GM13976 (cell line): Measurements from ENCODE around the gene STRIP1.

Source experiments
- DNase-seq: peaks from one replicate; pipeline ENCODE4 v3.0.0; 2012; ENCODE audit warnings: low spot score
- in situ Hi-C: fragments of 300-500 bp; cut with MboI; formaldehyde crosslinking; loops from one replicate; pipeline ENCODE4 v1.12.0; 2022; ENCODE audit warnings: low sequenced_read_pairs, mixed read lengths, inconsistent platforms; ENCODE audit not compliant: unreplicated experiment
- TF ChIP-seq, protein P1 (sequence below): IDR thresholded peaks from 2 replicates; pipeline ENCODE4 v1.5.1; 2012; ENCODE audit warnings: borderline replicate concordance, mild to moderate bottlenecking; ENCODE audit not compliant: insufficient read depth; ENCODE audit errors: extremely low read depth, missing control alignments, control extremely low read depth

STRIP1 gene, protein sequence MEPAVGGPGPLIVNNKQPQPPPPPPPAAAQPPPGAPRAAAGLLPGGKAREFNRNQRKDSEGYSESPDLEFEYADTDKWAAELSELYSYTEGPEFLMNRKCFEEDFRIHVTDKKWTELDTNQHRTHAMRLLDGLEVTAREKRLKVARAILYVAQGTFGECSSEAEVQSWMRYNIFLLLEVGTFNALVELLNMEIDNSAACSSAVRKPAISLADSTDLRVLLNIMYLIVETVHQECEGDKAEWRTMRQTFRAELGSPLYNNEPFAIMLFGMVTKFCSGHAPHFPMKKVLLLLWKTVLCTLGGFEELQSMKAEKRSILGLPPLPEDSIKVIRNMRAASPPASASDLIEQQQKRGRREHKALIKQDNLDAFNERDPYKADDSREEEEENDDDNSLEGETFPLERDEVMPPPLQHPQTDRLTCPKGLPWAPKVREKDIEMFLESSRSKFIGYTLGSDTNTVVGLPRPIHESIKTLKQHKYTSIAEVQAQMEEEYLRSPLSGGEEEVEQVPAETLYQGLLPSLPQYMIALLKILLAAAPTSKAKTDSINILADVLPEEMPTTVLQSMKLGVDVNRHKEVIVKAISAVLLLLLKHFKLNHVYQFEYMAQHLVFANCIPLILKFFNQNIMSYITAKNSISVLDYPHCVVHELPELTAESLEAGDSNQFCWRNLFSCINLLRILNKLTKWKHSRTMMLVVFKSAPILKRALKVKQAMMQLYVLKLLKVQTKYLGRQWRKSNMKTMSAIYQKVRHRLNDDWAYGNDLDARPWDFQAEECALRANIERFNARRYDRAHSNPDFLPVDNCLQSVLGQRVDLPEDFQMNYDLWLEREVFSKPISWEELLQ

DNA sequence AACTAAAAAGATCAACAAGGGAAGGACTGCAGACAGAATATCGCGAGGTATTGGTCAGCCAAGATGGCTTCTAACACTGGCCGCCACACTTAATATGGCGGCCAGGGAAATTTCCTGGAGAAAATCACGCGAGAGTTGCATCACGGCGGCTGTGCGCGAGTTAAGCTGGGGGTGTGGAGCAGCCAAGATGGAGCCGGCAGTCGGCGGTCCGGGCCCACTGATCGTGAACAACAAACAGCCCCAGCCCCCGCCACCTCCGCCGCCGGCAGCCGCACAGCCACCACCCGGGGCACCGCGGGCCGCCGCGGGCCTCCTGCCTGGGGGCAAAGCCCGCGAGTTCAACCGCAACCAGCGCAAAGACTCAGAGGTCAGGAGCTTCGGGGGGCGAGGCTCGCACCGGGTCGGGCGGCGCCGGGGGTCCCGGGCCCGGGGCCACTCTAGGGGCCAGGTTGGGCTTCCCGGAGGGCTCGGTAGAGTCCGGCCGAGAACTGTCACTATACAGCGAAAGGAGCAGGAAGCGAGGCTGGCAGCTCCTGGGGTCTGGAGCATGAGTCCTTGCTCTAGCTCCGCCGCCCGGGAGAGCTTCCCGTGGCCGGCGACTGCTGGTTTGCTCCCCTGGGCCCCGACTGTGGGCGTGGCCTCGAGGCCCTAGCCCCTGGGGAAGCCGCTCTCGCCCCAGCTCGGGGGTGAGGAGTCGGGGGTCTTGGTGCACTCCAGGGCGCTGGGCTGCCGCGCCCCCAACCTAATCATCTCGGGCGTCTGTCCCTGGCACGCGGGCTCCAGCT lies at the start of gene STRIP1:
STRIP1 (plus strand) TSS at position 174 of the 785 bp plus-strand sequence; CDS start at position 188, 14 bp downstream.
- in situ Hi-C loops: no loop called here
- peak; percentile 93 for DNase-seq
- TF ChIP-seq, protein P1, sequence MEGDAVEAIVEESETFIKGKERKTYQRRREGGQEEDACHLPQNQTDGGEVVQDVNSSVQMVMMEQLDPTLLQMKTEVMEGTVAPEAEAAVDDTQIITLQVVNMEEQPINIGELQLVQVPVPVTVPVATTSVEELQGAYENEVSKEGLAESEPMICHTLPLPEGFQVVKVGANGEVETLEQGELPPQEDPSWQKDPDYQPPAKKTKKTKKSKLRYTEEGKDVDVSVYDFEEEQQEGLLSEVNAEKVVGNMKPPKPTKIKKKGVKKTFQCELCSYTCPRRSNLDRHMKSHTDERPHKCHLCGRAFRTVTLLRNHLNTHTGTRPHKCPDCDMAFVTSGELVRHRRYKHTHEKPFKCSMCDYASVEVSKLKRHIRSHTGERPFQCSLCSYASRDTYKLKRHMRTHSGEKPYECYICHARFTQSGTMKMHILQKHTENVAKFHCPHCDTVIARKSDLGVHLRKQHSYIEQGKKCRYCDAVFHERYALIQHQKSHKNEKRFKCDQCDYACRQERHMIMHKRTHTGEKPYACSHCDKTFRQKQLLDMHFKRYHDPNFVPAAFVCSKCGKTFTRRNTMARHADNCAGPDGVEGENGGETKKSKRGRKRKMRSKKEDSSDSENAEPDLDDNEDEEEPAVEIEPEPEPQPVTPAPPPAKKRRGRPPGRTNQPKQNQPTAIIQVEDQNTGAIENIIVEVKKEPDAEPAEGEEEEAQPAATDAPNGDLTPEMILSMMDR: no peak

GRCh38 chr1:109985247-109986053 lies 49.0 kb upstream of the STRIP1 start:
- DNase-seq: no peak
- TF ChIP-seq, protein P1: no peak
- in situ Hi-C loops: loop anchor here (5.0 to 10.0 kb wide), 2 partner anchors 208 to 441 kb away; partner anchors contain the start of gene GNAI3

DNA sequence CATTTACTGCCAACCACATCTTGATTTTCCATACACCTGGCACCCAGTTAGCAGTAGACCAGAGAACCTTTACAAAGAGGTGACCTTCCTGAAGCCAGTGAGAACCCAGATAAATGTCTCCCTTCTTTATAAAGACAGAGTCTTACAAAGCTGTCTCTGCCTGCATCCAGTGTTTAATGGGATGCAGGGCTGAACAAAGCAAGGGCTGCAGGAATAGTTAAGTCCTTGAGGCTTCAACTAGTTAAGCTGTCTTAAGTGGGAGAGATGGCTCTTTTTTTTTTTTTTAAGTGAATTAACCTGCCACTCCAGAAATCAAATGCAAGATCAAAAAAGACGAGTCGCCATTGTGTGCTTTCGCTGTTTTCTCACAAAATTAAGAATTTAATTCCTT lies 48.4 kb upstream of the STRIP1 start:
- TF ChIP-seq, protein P1: no peak
- in situ Hi-C loops: loop anchor here (5.0 to 10.0 kb wide), 2 partner anchors 209 to 441 kb away; partner anchors contain the start of gene GNAI3
- DNase-seq: no peak

DNA sequence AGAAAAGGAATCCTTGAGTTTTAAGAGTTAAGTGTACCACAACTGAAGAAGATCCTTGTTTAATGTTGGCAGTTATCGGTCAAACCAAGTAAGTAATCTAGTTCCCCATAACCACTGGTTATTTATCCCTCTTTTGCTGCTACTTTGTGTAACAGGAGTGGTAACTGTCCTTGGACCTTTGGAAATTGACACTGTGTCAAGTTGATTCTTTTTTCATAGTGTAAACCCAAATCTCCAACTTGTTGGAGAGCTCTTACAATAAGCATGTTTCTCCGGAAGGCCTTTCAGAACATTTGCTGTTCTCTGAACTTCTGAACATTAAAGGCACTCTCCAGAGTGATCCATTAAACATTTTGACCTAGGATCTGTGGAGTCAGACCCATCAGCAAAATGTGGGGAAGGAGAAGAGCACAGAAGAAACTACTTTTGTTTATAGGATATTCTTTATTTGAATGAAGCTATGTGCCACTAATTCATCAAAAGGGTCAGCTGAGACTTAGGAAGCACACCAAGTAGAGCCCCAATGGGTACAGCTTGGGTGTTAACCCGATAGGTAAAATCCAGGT lies 46.0 kb upstream of the STRIP1 start:
- DNase-seq: no peak
- in situ Hi-C loops: loop anchor here (5.0 to 10.0 kb wide), 2 partner anchors 211 to 444 kb away; partner anchors contain the start of gene GNAI3
- TF ChIP-seq, protein P1: no peak

- TF ChIP-seq, protein P1: no peak
- no peak for DNase-seq
- in situ Hi-C loops: loop anchor here (5.0 to 10.0 kb wide), 2 partner anchors 212 to 445 kb away; partner anchors contain the start of gene GNAI3
These were observed 44.7 kb upstream of the STRIP1 start for GRCh38 chr1:109989506-109990301.
